Measurements from ENCODE around the gene SHISAL2B. TPM values are rescaled to one million over a fixed set of nuclear protein-coding genes. Genes with fewer than 3 reads are reported as not detected.

SHISAL2B gene
- polyA plus RNA-seq, 3 donors: not detected

DNA sequence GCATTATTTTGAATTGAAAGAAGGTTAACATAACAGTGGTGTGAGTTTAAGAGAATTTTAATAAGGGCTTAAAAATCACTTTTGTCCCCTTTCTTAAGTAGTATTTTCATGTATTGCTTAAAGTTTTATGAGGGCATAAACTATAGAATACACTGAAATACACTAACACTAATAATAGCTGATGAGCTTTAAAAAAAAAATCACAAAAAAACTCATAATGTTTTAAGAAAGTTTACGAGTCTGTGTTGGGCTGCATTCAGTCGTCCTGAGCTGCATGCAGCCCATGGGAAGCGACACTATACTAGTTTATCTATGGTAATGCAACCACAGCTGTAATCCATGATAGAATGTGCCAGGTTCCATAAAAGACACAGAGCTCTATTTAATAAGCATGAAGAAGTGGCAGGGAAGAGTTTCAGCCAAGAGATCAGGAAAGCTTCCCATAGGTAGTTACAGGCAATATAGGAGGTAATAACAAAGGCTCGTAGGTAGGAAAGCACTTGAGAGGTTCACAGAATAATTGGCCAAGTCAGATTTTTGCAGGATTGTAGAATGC lies 73.7 kb downstream of the SHISAL2B start:
- peaks cover 83% of the 10 kb centered on the region for H3K79me2 ChIP-seq (ENCODE audit: insufficient read depth, low read length)
- 92% methylated on average over 1 of the region's 4 CpGs for WGBS (ENCODE audit: insufficient coverage)
- H3K4me3 Mint-ChIP-seq: no peak overlapping the region

DNA sequence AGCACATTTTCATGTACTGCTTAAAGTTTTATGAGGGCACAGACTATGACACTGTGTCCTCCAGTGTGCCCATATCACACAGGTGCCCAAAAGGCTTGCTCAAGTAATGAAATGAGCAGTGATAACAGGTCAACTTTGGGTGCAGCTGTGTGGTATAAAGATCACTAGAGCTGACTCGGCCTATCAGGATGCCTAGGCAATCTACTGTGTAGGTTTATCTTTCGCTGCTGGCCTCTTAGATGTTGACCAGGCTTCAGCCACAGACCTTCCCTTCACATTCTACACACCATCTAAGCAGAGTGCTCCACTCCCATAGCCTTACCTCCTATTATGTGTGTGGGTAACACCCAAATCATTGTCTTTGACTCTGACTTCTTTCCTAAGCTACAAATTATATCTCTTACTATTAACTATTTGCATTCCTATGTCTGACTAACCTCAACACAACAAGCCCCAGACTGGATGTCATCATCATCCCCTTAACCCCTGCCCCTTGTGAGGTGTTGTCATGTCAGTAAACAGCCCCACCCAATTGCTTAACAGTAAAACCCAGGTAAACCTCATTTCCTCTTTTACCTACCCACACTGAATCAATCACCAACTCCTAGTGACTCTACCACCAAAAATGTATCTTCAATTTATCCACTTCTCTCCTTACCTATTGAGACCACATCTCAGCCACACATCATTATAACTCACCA lies 75.7 kb downstream of the SHISAL2B start:
- Histone ChIP-seq H2AFZ (ENCODE audit: insufficient read depth, low read depth, low read length, poor library complexity, severe bottlenecking) (no peak overlapping the region), H3K27ac (ENCODE audit: low read depth in 1 of 2, low read length in 2 of 2) (peak overlapping the region in 1 of 2 donors; percentile 39), H3K27me3 (ENCODE audit: control insufficient read depth in 2 of 2, insufficient read depth in 2 of 2, low read length in 2 of 2) (no peaks in the 10 kb centered on the region), H3K36me3 (replicated peaks in 1 of 2; ENCODE audit: control insufficient read depth in 1 of 2, insufficient read depth in 2 of 2, low read length in 2 of 2) (peaks cover 9 to 34% of the 10 kb centered on the region in 2 donors), H4K20me1 (ENCODE audit: insufficient read depth, low read length) (peaks cover 23% of the 10 kb centered on the region), H3K4me1 (ENCODE audit: control insufficient read depth in 1 of 2, insufficient read depth in 2 of 2, low read length in 2 of 2) (peaks cover 26 to 40% of the 10 kb centered on the region in 2 donors), H3K9me3 (replicated peaks in 1 of 2; ENCODE audit: control insufficient read depth in 1 of 2, insufficient read depth in 1 of 2, low read length in 2 of 2) (no peaks in the 10 kb centered on the region), H3K79me2 (ENCODE audit: insufficient read depth, low read length) (peaks cover 83% of the 10 kb centered on the region), H3K4me2 (replicated peaks; ENCODE audit: extremely low read depth, low read length, poor library complexity, severe bottlenecking) (no peak overlapping the region), H3K9ac (ENCODE audit: insufficient read depth, low read length, poor library complexity, severe bottlenecking) (no peak overlapping the region), H3K4me3 (replicated peaks in 1 of 3; ENCODE audit: low read depth in 2 of 3, low read length in 3 of 3) (peak overlapping the region in 1 of 3 experiments; percentile 98)
- WGBS (ENCODE audit: insufficient coverage): no CpG with 5 or more reads among the region's 2 CpGs
- TF ChIP-seq, protein P1, sequence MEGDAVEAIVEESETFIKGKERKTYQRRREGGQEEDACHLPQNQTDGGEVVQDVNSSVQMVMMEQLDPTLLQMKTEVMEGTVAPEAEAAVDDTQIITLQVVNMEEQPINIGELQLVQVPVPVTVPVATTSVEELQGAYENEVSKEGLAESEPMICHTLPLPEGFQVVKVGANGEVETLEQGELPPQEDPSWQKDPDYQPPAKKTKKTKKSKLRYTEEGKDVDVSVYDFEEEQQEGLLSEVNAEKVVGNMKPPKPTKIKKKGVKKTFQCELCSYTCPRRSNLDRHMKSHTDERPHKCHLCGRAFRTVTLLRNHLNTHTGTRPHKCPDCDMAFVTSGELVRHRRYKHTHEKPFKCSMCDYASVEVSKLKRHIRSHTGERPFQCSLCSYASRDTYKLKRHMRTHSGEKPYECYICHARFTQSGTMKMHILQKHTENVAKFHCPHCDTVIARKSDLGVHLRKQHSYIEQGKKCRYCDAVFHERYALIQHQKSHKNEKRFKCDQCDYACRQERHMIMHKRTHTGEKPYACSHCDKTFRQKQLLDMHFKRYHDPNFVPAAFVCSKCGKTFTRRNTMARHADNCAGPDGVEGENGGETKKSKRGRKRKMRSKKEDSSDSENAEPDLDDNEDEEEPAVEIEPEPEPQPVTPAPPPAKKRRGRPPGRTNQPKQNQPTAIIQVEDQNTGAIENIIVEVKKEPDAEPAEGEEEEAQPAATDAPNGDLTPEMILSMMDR (IDR thresholded peaks at IDR 0.05): no peak
- Mint-ChIP-seq H3K9me3 (no peaks in the 10 kb centered on the region), H3K4me1 (peaks cover 34% of the 10 kb centered on the region), H3K36me3 (peaks cover 15 to 23% of the 10 kb centered on the region in 2 donors), H3K27me3 (ENCODE audit: low read depth in 3 of 3) (no peaks in the 10 kb centered on the region), H3K4me3 (no peak overlapping the region), H3K27ac (peak overlapping the region in 1 of 7 donors; percentile 11)
- intact Hi-C loops (cut with micrococcal nuclease): no loop called here
- no peak for DNase-seq

More for the DNA sequence above, 73.7 kb downstream of the SHISAL2B start:
- Histone ChIP-seq H3K27me3 (ENCODE audit: control insufficient read depth in 2 of 2, insufficient read depth in 2 of 2, low read length in 2 of 2) (no peaks in the 10 kb centered on the region), H3K9ac (ENCODE audit: insufficient read depth, low read length, poor library complexity, severe bottlenecking) (no peak overlapping the region), H3K4me2 (replicated peaks; ENCODE audit: extremely low read depth, low read length, poor library complexity, severe bottlenecking) (no peak overlapping the region), H3K27ac (ENCODE audit: low read depth in 1 of 2, low read length in 2 of 2) (no peak overlapping the region), H3K36me3 (replicated peaks in 1 of 2; ENCODE audit: control insufficient read depth in 1 of 2, insufficient read depth in 2 of 2, low read length in 2 of 2) (peaks cover 13 to 53% of the 10 kb centered on the region in 2 donors), H3K9me3 (replicated peaks in 1 of 2; ENCODE audit: control insufficient read depth in 1 of 2, insufficient read depth in 1 of 2, low read length in 2 of 2) (no peaks in the 10 kb centered on the region), H4K20me1 (ENCODE audit: insufficient read depth, low read length) (peaks cover 42% of the 10 kb centered on the region), H2AFZ (ENCODE audit: insufficient read depth, low read depth, low read length, poor library complexity, severe bottlenecking) (no peak overlapping the region), H3K4me3 (replicated peaks in 1 of 3; ENCODE audit: low read depth in 2 of 3, low read length in 3 of 3) (no peak overlapping the region), H3K4me1 (ENCODE audit: control insufficient read depth in 1 of 2, insufficient read depth in 2 of 2, low read length in 2 of 2) (peaks cover 18 to 27% of the 10 kb centered on the region in 2 donors)
- peaks cover 23% of the 10 kb centered on the region for H3K4me1 Mint-ChIP-seq
- H3K36me3 Mint-ChIP-seq: peaks cover 32% of the 10 kb centered on the region in 2 donors
- intact Hi-C loops (cut with micrococcal nuclease): no loop called here
- H3K9me3 Mint-ChIP-seq: no peaks in the 10 kb centered on the region
- H3K27me3 Mint-ChIP-seq (ENCODE audit: low read depth in 3 of 3): peaks cover 0 to 2% (median 0%) of the 10 kb centered on the region in 3 donors
- TF ChIP-seq, protein P1 (IDR thresholded peaks at IDR 0.05): no peak
- peak overlapping the region in 1 of 7 donors; percentile 6 for H3K27ac Mint-ChIP-seq
- no peak for DNase-seq
